ENCODE measurements around the gene HLCS. TPM values are rescaled to one million over a fixed set of nuclear protein-coding genes. Genes with fewer than 3 reads are reported as not detected.

The HLCS gene
- total and polyA plus RNA-seq, 2 of the 8 experiments (the other 6 are each of a cell fraction or from before 2014, with no cell fraction given) = 4.7 to 12.2 TPM

GRCh38 chr21:36892201-36892600, 74.3 kb downstream of the HLCS start:
- Histone ChIP-seq H3K4me1 (replicated peaks in 1 of 4; ENCODE audit: control insufficient read depth in 3 of 4, insufficient read depth in 4 of 4, low read length in 3 of 4) (peaks cover 0 to 8% (median 3%) of the 10 kb centered on the region in 4 experiments; a peak in 4 of 7 replicates), H2BK12ac (ENCODE audit: low read depth, low read length) (no peak overlapping the region), H2BK20ac (ENCODE audit: low read length) (no peak overlapping the region), H3K27ac (ENCODE audit: low read depth, low read length) (no peak overlapping the region), H2BK15ac (ENCODE audit: low read length) (no peak overlapping the region), H4K20me1 (replicated peaks in 1 of 2; ENCODE audit: control insufficient read depth in 1 of 2, insufficient read depth in 2 of 2, low read length in 2 of 2) (no peaks in the 10 kb centered on the region), H3K9me3 (ENCODE audit: insufficient read depth in 2 of 2, low read depth in 1 of 2, low read length in 1 of 2) (no peaks in the 10 kb centered on the region), H2BK5ac (ENCODE audit: low read depth, low read length) (no peak overlapping the region), H3K27me3 (replicated peaks in 1 of 4; ENCODE audit: control insufficient read depth in 3 of 4, extremely low read depth in 1 of 4, insufficient read depth in 3 of 4, low read length in 3 of 4) (no peaks in the 10 kb centered on the region), H3K79me2 (ENCODE audit: control insufficient read depth in 1 of 2, insufficient read depth in 2 of 2, low read length in 2 of 2) (no peaks in the 10 kb centered on the region), H3K23me2 (ENCODE audit: low read depth, low read length) (no peaks in the 10 kb centered on the region), H3K9ac (replicated peaks in 1 of 4; ENCODE audit: extremely low read depth in 1 of 4, low read depth in 3 of 4, low read length in 3 of 4) (no peak overlapping the region), H2AFZ (ENCODE audit: low read length) (no peak overlapping the region), H2AK5ac (ENCODE audit: low read depth, low read length) (no peak overlapping the region), H3K79me1 (ENCODE audit: low read depth, low read length) (no peaks in the 10 kb centered on the region), H3K4me2 (ENCODE audit: insufficient read depth in 1 of 2, low read depth in 2 of 2, low read length in 2 of 2) (no peak overlapping the region), H3K18ac (ENCODE audit: extremely low read depth, low read length) (no peak overlapping the region), H2BK120ac (replicated peaks; ENCODE audit: low read depth, low read length) (no peak overlapping the region), H3K4ac (replicated peaks; ENCODE audit: insufficient read length, low read depth, low read length) (no peak overlapping the region), H3K23ac (ENCODE audit: insufficient read length) (no peak overlapping the region), H3K4me3 (ENCODE audit: extremely low read depth in 1 of 4, insufficient read depth in 2 of 4, low read depth in 3 of 4, low read length in 4 of 4) (no peak overlapping the region), H4K5ac (ENCODE audit: insufficient read length, low read depth, low read length) (no peak overlapping the region), H4K8ac (ENCODE audit: extremely low read depth, insufficient read depth, low read length) (no peak overlapping the region), H3K36me3 (ENCODE audit: control insufficient read depth in 2 of 4, insufficient read depth in 4 of 4, low read length in 3 of 4) (no peaks in the 10 kb centered on the region), H3K56ac (replicated peaks; ENCODE audit: insufficient read length, low read depth, low read length) (no peak overlapping the region), H4K91ac (replicated peaks; ENCODE audit: insufficient read length, low read length) (no peak overlapping the region), H3K14ac (ENCODE audit: insufficient read length) (no peak overlapping the region)
- ChIA-PET POLR2A (ENCODE audit: partially characterized antibody) (no interaction called here), CTCF (ENCODE audit: partially characterized antibody) (interaction anchor here (0.7 to 1.7 kb wide), 3 partner anchors 25 to 262 kb away, joined by 3 to 4 read pairs (median 4); no protein-coding TSS in a partner anchor)
- 92% methylated on average over 11 of the region's 11 CpGs; no CpG with 5 or more reads in 1 of the 2 experiments for WGBS, 2 experiments (ENCODE audit: extremely low coverage in 1 of 2, insufficient coverage in 1 of 2, insufficient read length in 1 of 2, insufficient replicate concordance in 2 of 2, low coverage in 1 of 2, low lambda C conversion rate in 2 of 2, missing lambda C conversion rate in 1 of 2)
- DNase-seq (ENCODE audit: low read depth in 1 of 2, low spot score in 2 of 2) = no peak
- FAIRE-seq = no peak
- TF ChIP-seq CREB1 (IDR thresholded peaks at IDR 0.05) (no peak), USF2 (IDR thresholded peaks at IDR 0.05; ENCODE audit: low read length) (no peak), SIN3A (conservative IDR thresholded peaks at IDR 0.05 in 1 of 2, IDR thresholded peaks at IDR 0.05 in 1 of 2; ENCODE audit: low read depth in 1 of 2, low read length in 2 of 2) (no peak), KDM1A (IDR thresholded peaks at IDR 0.05; ENCODE audit: borderline replicate concordance, low read length) (no peak), HDAC2 (IDR thresholded peaks at IDR 0.05; ENCODE audit: borderline replicate concordance in 1 of 2, low read depth in 2 of 2, low read length in 2 of 2) (no peak), SP4 (IDR thresholded peaks at IDR 0.05; ENCODE audit: low read length) (no peak), ATF2 (IDR thresholded peaks at IDR 0.05; ENCODE audit: low read length) (no peak), RBBP5 (IDR thresholded peaks at IDR 0.05; ENCODE audit: borderline replicate concordance, low read depth, low read length) (no peak), FOSL1 (IDR thresholded peaks at IDR 0.05; ENCODE audit: insufficient read depth, low read depth, low read length) (no peak), TEAD4 (IDR thresholded peaks at IDR 0.05; ENCODE audit: low read depth, low read length) (no peak), PHF8 (conservative IDR thresholded peaks at IDR 0.05; ENCODE audit: low read depth, low read length) (no peak)

Data from H1 (cell line).